CD14-positive monocyte (primary cell): ENCODE measurements around the gene TBCA. TPM values are rescaled to one million over a fixed set of nuclear protein-coding genes. Genes with fewer than 3 reads are reported as not detected.
"Not testable (repeated sequence)": the region's sequence is repeated elsewhere in the genome, so short reads cannot be mapped to it uniquely, and the experiment has no call there.

ENCODE experiments used
- DNase-seq, 3 donors: peaks; one replicate each; pipeline ENCODE4 v3.0.0-alpha.2; 2011 to 2022
- H2AFZ ChIP-seq: 2 replicates; pipeline ENCODE4 v1.6.0; 2012; ENCODE audit warnings: mild to moderate bottlenecking, low read depth, low read length, inconsistent platforms; ENCODE audit not compliant: insufficient read depth, poor library complexity, severe bottlenecking
- H3K27ac ChIP-seq, 2 donors: 1 replicate in 1 of 2; 2 replicates in 1 of 2; pipeline ENCODE4 v1.5.1; 2012 to 2013; ENCODE audit warnings: low read length in 2 of 2, control low read depth in 1 of 2, inconsistent platforms in 1 of 2, low read depth in 1 of 2, mild to moderate bottlenecking in 1 of 2
- H3K27me3 ChIP-seq, 2 donors: one replicate each; pipeline versions ENCODE4 v1.6.0 to v1.6.1; 2011 to 2013; ENCODE audit warnings: low read length in 2 of 2; ENCODE audit not compliant: control insufficient read depth in 2 of 2, insufficient read depth in 2 of 2
- H3K36me3 ChIP-seq, 2 donors: replicated peaks in 1 of 2; 1 replicate in 1 of 2; 2 replicates in 1 of 2; pipeline versions ENCODE4 v1.5.1 to v1.6.1; 2012 to 2013; ENCODE audit warnings: low read length in 2 of 2, control low read depth in 1 of 2, inconsistent platforms in 1 of 2, mild to moderate bottlenecking in 1 of 2; ENCODE audit not compliant: insufficient read depth in 2 of 2, control insufficient read depth in 1 of 2
- H3K4me1 ChIP-seq, 2 donors: 1 replicate in 1 of 2; 2 replicates in 1 of 2; pipeline versions ENCODE4 v1.5.1 to v1.6.1; 2012 to 2013; ENCODE audit warnings: low read length in 2 of 2, control low read depth in 1 of 2, inconsistent platforms in 1 of 2, mild to moderate bottlenecking in 1 of 2, moderate library complexity in 1 of 2; ENCODE audit not compliant: insufficient read depth in 2 of 2, control insufficient read depth in 1 of 2
- H3K4me2 ChIP-seq: replicated peaks from 2 replicates; pipeline ENCODE3; 2012; ENCODE audit warnings: low read length, moderate library complexity, mild to moderate bottlenecking; ENCODE audit not compliant: poor library complexity, severe bottlenecking; ENCODE audit errors: extremely low read depth
- H3K4me3 ChIP-seq, 3 experiments: fragments of 200-600 bp in 1 of 3; sonication (generic) in 1 of 3; replicated peaks in 1 of 3; 1 replicate in 2 of 3; 2 replicates in 1 of 3; pipeline ENCODE4 v1.5.1; 2011 to 2013; ENCODE audit warnings: low read length in 3 of 3, mild to moderate bottlenecking in 3 of 3, control low read depth in 2 of 3, low read depth in 2 of 3, inconsistent platforms in 1 of 3, moderate library complexity in 1 of 3
- H3K79me2 ChIP-seq: 2 replicates; pipeline ENCODE4 v1.6.0; 2012; ENCODE audit warnings: mild to moderate bottlenecking, control low read depth, inconsistent platforms, low read length, moderate library complexity; ENCODE audit not compliant: insufficient read depth
- H3K9ac ChIP-seq: 2 replicates; pipeline ENCODE4 v1.6.0; 2017; ENCODE audit warnings: low read length, mild to moderate bottlenecking; ENCODE audit not compliant: insufficient read depth, poor library complexity, severe bottlenecking
- H3K9me3 ChIP-seq, 2 donors: replicated peaks in 1 of 2; 1 replicate in 1 of 2; 2 replicates in 1 of 2; pipeline versions ENCODE4 v1.5.1 to v1.6.1; 2012 to 2013; ENCODE audit warnings: low read length in 2 of 2, control low read depth in 1 of 2; ENCODE audit not compliant: control insufficient read depth in 1 of 2, insufficient read depth in 1 of 2
- H4K20me1 ChIP-seq: 2 replicates; pipeline ENCODE4 v1.6.0; 2012; ENCODE audit warnings: mild to moderate bottlenecking, low read length, control low read depth, moderate library complexity; ENCODE audit not compliant: insufficient read depth
- H3K27ac Mint-ChIP-seq, 7 donors: one replicate each; pipeline ENCODE4 v1.8.0; 2020; ENCODE audit warnings: mild to moderate bottlenecking in 7 of 7, mixed read lengths in 7 of 7, moderate library complexity in 6 of 7, inconsistent platforms in 2 of 7
- H3K27me3 Mint-ChIP-seq, 3 donors: one replicate each; pipeline ENCODE4 v1.8.0; 2021 to 2022; ENCODE audit warnings: low read depth in 3 of 3, mild to moderate bottlenecking in 3 of 3, mixed read lengths in 3 of 3, moderate library complexity in 3 of 3, inconsistent platforms in 1 of 3
- H3K36me3 Mint-ChIP-seq, 2 donors: one replicate each; pipeline ENCODE4 v1.8.0; 2020; ENCODE audit warnings: mixed read lengths in 2 of 2, inconsistent platforms in 1 of 2, mild to moderate bottlenecking in 1 of 2
- H3K4me1 Mint-ChIP-seq: one replicate; pipeline ENCODE4 v1.8.0; 2020; ENCODE audit warnings: mild to moderate bottlenecking, mixed read lengths
- H3K4me3 Mint-ChIP-seq, 2 donors: one replicate each; pipeline ENCODE4 v1.8.0; 2020; ENCODE audit warnings: mild to moderate bottlenecking in 2 of 2, mixed read lengths in 2 of 2, moderate library complexity in 1 of 2
- H3K9me3 Mint-ChIP-seq, 7 donors: one replicate each; pipeline ENCODE4 v1.8.0; 2020 to 2022; ENCODE audit warnings: mixed read lengths in 7 of 7, mild to moderate bottlenecking in 6 of 7, moderate library complexity in 6 of 7, inconsistent platforms in 2 of 7
- WGBS: methylation state at CpG from one replicate; pipeline ENCODE4 v1.1.5; 2013; ENCODE audit warnings: missing lambda C conversion rate; ENCODE audit not compliant: insufficient coverage; 5-methylcytosine and 5-hydroxymethylcytosine counted together
- intact Hi-C, 2 donors: fragments of 100-400 bp; cut with micrococcal nuclease; formaldehyde crosslinking; loops; one replicate each; pipeline versions ENCODE4 v1.15.0 to v1.15.1; 2023
- polyA plus RNA-seq, 3 donors: library from polyadenylated mRNA; depleted of rRNA in 1 of 3; unstranded in 2 of 3; stranded (reverse) in 1 of 3; fragments of 300-500 nt in 2 of 3; fragments of >200 nt in 1 of 3; fragmentation: Illumina TruSeq in 2 of 3; gene quantifications; 1 replicate in 2 of 3; 2 replicates in 1 of 3; pipeline ENCODE4 v1.2.3, GENCODE V29; 2012 to 2021
- TF ChIP-seq, protein P1 (sequence below): fragments of 200-600 bp; IDR thresholded peaks from one replicate; pipeline ENCODE4 v1.8.0; 2022; ENCODE audit warnings: antibody characterized with exemption, mild to moderate bottlenecking

Gene TBCA
- polyA plus RNA-seq, 3 donors = 56.0 to 150 (median 141) TPM

DNA sequence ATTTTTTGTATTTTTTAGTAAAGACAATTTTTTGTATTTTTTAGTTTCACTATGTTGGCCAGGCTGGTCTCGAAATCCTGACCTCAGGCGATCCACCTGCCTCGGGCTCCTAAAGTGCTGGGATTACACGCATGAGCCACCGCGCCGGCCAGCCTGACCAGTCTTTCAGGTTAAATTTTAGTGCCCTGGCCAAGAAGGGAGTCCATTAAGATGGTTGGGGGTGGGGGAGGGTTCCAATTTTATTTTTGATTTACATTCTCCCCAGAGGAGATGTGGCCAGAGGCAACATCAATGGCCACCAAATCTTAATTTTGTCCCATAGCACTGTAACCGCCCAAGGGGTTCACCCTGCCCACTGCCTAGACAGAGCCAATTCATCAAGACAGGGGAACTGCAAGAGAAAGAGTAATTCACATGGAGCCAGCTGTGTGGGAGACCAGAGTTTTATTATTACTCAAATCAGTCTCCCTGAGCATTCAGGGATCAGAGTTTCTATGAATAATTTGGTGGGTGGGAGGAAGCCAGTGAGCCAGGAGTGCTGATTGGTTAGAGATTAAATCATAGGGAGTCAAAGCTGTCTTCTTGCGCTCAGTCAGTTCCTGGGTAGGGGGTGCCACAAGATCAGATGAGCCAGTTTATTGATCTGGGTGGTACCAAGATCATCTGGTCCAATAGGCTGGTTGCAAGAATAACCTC lies 24.7 kb downstream of the TBCA start:
- Mint-ChIP-seq H3K27me3 (peaks cover 0 to 2% (median 0%) of the 10 kb centered on the region in 3 donors), H3K36me3 (peaks cover 3 to 4% of the 10 kb centered on the region in 2 donors), H3K4me1 (peaks cover 9% of the 10 kb centered on the region), H3K27ac (peak overlapping the region in 5 of 7 donors; percentile 0 to 68 (median 63)), H3K9me3 (peaks cover 0 to 3% (median 0%) of the 10 kb centered on the region in 7 donors), H3K4me3 (no peak overlapping the region)
- Histone ChIP-seq H3K4me1 (no peaks in the 10 kb centered on the region), H2AFZ (no peak overlapping the region), H3K36me3 (no peaks in the 10 kb centered on the region), H3K79me2 (peaks cover 87% of the 10 kb centered on the region), H3K27me3 (no peaks in the 10 kb centered on the region), H3K4me2 (no peak overlapping the region), H3K9ac (no peak overlapping the region), H3K27ac (no peak overlapping the region), H3K4me3 (no peak overlapping the region), H4K20me1 (peaks cover 83% of the 10 kb centered on the region), H3K9me3 (no peaks in the 10 kb centered on the region)
- 96% methylated on average over 3 of the region's 9 CpGs for WGBS
- TF ChIP-seq, protein P1, sequence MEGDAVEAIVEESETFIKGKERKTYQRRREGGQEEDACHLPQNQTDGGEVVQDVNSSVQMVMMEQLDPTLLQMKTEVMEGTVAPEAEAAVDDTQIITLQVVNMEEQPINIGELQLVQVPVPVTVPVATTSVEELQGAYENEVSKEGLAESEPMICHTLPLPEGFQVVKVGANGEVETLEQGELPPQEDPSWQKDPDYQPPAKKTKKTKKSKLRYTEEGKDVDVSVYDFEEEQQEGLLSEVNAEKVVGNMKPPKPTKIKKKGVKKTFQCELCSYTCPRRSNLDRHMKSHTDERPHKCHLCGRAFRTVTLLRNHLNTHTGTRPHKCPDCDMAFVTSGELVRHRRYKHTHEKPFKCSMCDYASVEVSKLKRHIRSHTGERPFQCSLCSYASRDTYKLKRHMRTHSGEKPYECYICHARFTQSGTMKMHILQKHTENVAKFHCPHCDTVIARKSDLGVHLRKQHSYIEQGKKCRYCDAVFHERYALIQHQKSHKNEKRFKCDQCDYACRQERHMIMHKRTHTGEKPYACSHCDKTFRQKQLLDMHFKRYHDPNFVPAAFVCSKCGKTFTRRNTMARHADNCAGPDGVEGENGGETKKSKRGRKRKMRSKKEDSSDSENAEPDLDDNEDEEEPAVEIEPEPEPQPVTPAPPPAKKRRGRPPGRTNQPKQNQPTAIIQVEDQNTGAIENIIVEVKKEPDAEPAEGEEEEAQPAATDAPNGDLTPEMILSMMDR = no peak
- no peak for DNase-seq
- intact Hi-C loops = no loop called here

DNA sequence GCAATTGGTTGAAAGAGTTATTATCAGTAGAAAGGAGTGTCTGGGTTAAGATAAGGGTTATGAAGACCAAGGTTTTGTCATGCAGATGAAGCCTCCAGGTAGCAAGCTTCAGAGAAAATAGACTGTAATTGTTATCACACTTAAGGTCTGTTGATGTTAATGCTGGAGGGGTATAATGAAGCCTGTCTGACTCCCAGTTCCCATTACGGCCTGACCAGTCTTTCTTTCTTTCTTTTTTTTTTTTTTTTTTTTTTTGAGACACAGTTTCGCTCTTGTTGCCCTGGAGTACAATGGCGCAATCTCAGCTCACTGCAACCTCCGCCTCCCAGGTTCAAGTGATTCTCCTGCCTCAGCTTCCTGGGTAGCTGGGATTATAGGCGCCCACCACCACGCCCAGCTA lies 25.2 kb downstream of the TBCA start:
- H3K4me1 Mint-ChIP-seq, H3K36me3 ChIP-seq, H3K27me3 ChIP-seq, H3K9me3 Mint-ChIP-seq, H3K9ac ChIP-seq, H3K27me3 Mint-ChIP-seq, H3K4me2 ChIP-seq, H3K36me3 Mint-ChIP-seq, H2AFZ ChIP-seq, H3K27ac ChIP-seq, DNase-seq, H3K4me3 ChIP-seq, H3K4me1 ChIP-seq, H3K4me3 Mint-ChIP-seq, intact Hi-C loops, H3K9me3 ChIP-seq: not testable (repeated sequence)
- peaks cover 84% of the 10 kb centered on the region for H3K79me2 ChIP-seq
- H4K20me1 ChIP-seq = peaks cover 81% of the 10 kb centered on the region
- H3K27ac Mint-ChIP-seq = peak overlapping the region in 4 of 7 donors; percentile 0 to 68 (median 60)
- WGBS = no CpG with 5 or more reads among the region's 6 CpGs
